ENCODE data around the gene RIC8A.

Gene RIC8A

DNA sequence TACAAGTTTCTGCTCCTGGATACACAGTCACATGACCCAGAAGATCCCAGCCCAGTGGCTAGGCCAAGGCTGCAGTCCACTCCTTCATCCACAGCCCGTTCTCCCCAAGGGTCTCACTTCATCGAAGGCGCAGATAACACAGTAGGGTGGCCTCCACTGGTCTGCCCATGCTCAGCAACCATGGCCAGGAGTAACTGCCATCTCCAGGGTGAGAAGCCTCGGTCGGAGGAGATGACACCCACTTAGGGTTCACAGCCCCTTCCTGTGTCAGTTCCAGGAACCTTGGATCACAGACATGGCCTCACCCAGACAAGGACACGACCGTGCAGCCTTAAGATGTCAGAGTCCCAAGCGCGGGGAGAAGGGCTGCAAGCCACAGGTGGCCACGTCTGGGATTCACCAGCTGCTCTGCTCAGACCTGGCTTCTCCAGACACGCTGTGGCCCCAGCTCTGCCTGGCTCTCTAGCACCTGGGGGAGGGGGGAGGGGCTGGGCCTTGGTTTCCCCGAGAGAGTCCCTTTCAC, 2.9 kb upstream of the RIC8A start:
- DNase-seq (ENCODE audit: low spot score) = no peak

DNA sequence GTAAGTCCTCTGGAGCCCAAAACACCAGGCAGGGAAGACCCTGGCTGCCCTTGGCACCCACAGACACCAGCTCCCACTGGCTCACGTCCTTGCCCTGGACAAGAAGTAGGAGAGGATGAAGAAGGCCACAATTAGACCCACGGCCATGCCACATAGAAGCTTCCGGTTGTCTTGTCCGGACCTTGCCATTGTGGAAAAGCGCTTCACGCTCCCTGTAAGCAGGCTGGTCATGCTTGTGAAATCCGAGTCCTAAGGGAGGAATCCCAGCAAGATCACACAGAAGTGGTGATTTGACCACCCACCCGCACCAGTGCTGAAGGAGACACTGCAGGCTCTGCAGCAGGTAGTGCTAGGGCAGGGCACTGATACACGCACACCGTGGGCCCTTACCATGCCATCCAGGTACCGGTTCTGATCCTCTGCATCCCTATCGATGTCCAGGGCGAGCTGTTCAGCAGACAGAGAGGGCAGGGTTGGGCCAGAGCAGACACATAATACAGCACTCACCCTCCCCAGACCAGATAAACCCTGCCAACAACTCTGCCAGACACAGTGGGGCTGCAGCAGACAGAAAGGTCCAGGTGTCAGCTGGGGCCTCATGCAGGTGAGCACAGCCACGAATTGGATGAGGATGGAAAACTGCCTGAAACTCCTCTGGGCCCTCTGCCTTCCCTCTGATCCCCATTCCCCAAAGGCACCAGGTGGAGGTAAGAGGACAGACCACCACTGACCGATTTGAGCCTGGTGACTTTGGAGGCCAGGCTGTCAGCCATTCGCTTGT, 2.1 kb upstream of the RIC8A start:
- DNase-seq (ENCODE audit: low spot score) = no peak

DNA sequence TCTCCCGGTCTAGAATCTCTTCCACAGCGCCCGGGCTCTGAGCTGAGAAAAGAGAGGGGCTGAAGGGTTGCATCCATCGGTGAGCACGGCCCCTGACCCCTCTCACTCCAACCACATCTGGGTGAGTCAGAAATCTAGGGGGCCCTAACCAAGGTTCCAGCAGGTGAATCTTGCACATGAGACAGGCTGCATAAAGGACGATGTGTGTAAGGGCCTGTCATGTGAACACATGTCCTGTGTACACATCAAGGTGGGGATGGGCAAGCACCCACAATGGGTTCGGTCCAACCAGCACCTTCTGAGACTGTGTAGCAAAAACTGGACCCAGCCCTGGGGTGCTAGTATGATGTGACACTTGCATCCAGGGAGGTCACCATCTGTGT, 1.5 kb upstream of the RIC8A start:
- DNase-seq (ENCODE audit: low spot score) = no peak

DNA sequence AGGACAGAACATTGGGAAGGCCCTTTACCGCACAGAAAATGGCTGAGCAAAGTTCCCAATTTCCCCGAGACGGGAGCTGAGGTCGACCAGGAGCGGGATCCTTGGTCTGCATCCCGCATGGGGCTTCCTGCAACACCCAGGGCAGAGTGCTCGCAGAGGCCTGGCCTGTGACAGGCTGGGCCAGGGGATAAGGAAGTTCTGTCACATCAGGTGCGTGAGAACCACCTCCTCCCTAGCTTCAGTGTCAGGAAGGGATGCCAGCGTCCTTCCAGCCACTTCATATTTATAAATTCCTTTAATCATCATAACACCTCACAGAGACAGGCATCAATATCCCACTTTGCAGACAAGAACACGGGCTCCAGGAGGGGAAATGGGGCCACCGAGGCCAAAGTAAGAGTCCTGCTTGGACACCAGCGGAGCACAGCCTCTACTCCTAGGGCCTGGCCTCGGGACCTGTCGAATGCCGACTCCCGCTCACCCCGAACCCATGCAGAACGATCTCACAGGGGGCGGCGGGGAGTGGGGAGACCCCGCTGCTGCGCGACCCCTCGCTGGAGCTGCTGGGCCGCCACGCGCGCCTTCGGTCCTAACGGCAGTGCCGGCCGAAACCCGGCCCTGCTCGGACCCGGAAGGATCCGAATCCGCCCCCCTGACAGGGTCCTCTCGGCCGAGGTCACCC, 841 bp upstream of the RIC8A start:
- DNase-seq (ENCODE audit: low spot score) = no peak

DNA sequence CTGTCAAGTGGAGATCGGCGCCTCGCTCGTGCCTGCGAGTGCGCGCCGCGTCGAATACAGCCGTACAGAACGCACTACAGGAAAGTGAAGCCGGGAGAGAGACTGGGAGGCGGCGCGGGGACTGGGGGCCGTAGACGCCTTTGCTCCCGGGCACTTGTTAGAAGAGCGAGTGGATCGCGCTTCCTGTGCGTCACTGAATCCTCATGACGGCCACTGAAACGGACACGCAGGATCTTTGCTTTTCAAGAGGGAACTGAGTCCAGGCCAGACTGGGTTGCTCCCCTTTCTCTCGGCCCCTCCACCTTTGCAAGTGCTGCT, 314 bp downstream of the RIC8A start:
- no peak for DNase-seq (ENCODE audit: low spot score)

GRCh38 chr11:208181-208916, 841 bp downstream of the RIC8A start:
- peak; percentile 77 for DNase-seq (ENCODE audit: low spot score)

GRCh38 chr11:208917-209260, 1.4 kb downstream of the RIC8A start:
- no peak for DNase-seq (ENCODE audit: low spot score)

- no peak for DNase-seq (ENCODE audit: low spot score)
Measured at GRCh38 chr11:209275-210121, 2.0 kb downstream of the RIC8A start.

- no peak for DNase-seq (ENCODE audit: low spot score)
Measured at GRCh38 chr11:210122-210802, 2.8 kb downstream of the RIC8A start.

- no peak for DNase-seq (ENCODE audit: low spot score)
Measured at GRCh38 chr11:210803-211180, 3.3 kb downstream of the RIC8A start.

DNA sequence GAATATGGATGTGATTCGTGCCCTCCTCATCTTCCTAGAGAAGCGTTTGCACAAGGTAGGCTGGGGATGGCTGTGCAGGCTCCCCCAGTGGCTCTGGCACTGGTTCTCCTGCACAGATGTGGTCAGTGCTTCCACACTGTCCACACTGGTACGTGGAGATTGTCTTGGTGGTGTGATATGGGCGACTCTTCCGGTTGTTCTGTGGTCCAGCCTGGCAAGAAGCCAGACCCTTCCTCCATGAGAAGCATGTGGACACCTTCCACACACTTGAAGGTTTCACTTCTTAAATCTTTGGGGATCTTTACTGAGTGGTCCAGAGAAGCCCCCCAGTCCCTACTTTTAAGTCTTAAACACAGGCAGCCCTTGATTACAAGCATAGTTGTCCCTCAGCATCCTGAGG, 3.8 kb downstream of the RIC8A start:
- DNase-seq (ENCODE audit: low spot score) = no peak

- no peak for DNase-seq (ENCODE audit: low spot score)
Measured at GRCh38 chr11:211741-212140, 4.2 kb downstream of the RIC8A start.

DNA sequence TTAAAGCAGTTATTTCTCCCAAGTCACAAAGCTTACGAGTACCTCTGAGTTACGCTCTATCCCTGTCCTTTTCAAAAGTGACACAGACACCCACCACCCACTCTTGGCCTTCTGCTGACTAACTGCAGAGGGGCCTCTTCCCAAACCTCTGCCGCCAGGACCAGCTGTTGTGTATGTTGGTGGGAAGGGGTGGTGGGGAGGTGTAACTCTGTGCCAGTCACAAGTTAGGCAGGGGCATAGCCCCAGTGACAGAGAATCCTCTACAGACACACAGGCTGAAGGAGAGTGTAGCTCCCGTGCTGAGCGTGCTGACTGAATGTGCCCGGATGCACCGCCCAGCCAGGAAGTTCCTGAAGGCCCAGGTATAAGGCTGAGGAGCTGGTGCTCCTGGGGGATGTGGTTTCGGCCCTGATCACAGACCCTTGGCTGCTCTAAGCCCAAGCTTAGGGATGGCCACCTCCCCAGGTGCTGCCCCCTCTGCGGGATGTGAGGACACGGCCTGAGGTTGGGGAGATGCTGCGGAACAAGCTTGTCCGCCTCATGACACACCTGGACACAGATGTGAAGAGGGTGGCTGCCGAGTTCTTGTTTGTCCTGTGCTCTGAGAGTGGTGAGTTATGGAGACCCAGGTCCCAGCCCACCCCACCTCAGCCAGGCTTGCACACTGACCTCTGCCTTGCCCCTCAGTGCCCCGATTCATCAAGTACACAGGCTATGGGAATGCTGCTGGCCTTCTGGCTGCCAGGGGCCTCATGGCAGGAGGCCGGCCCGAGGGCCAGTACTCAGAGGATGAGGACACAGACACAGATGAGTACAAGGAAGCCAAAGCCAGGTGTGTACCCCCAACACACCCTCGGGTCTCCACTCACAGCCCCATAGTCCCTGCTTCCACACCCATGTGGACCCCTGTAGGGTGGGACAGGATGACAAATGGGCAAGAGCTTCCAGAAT, 4.9 kb downstream of the RIC8A start:
- no peak for DNase-seq (ENCODE audit: low spot score)

DNA sequence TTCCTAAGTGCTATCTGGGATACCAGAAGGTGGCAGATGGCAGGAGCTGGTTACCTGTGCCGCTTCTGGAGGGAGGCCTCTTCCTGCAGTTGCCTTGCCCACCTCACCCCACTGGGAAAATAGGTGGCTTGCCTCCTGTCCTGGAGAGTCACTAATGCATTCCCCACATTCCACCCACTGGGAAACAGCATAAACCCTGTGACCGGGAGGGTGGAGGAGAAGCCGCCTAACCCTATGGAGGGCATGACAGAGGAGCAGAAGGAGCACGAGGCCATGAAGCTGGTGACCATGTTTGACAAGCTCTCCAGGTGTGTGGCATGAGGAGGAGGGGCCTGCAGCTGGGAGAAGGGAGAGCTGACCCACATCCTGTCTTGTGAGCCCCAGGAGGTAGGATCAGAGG, 5.6 kb downstream of the RIC8A start:
- no peak for DNase-seq (ENCODE audit: low spot score)

GRCh38 chr11:214083-214482, 6.6 kb downstream of the RIC8A start:
- DNase-seq (ENCODE audit: low spot score) = no peak

DNA sequence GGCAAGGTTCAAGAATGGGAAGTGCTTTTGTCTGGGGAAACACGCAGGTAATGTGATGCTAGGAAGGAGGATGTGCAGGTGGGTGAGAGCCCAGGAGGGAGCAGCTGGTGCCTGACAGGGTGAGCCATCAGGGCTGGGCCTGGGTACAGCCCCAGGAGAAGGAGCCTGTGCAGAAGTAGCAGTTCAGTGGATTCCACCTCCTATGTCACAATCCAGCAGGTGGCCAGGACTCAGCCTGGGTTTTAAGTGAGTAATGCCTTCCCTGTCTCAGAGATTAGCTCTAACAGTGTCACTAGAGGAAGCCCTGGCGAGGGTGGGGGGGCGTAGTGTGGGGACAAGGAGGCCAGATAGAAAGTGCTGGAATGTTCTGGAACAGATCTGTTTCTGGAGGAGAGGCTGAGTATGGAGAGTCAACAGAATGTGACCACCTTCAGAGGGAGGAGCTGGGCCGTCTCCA, 8.1 kb downstream of the RIC8A start:
- DNase-seq (ENCODE audit: low spot score) = no peak

DNA sequence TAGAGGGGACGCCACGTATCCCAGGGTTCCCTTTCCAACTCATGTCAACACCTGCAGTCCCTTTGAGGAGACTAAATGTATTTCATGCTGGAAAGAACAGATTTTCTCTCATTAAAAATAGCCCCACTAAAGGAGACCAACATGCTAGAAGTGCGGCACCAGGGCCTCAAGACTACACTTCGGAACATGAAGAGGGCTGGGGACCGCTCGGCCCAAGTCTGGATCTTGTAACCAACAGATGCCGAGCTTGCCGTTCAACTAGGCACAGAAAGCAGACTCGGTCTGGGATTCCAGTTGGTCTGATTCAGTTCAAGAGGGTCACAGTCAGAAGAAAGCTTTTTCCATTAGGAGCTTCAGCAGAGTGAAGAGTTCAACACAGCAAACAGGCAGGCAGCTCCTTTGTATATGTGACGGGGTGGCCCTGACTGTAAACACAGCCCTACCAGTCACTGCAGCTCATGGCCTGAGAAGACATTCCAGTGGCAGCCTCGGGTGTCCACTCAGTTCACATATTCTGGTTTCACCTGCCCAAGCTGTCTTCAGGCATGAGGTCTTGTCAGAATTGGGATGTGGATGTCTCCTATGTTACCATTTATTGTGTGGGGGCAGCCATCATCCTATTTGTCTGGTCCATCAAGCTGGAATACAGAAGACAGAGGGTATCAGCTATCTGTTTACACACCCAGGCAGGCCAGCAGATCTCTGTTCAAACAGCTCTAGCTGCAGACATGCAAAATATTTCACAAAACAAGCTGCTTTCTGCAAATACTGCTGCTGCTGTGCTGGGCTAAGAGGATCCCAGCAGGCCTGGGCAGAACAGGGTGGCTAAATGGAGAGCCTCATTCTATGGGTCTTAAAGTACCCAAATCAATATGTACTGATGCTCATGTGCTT, 8.8 kb downstream of the RIC8A start:
- DNase-seq (ENCODE audit: low spot score) = no peak

DNA sequence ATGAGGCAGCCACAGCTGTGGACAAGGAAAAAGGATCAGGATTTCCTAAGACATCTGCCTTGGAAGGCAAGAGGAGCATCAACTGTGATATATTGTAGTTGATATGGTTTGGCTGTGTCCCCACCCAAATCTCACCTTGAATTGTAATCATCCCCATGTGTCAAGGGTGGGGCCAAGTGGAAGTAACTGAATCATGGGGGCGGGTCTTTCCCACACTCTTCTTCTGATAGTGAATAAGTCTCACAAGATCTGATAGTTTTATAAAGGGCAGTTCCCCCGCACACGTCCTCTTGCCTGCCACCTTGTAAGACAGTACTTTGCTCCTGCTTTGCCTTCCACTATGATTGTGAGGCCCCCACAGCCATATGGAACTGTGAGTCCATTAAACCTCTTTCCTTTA, 10.2 kb downstream of the RIC8A start:
- no peak for DNase-seq (ENCODE audit: low spot score)

- DNase-seq (ENCODE audit: low spot score) = no peak
Measured at GRCh38 chr11:218815-219593, 11.5 kb downstream of the RIC8A start.
